GM23338 (cell line): ENCODE results near the gene AOPEP. TPM values are rescaled to one million over a fixed set of nuclear protein-coding genes. Genes with fewer than 3 reads are reported as not detected.

ENCODE experiments used
- ATAC-seq: fragments of 200-7000 bp; cut with Tn5 transposase; 3 replicates; pipeline ENCODE4 v1.9.1; 2020
- DNase-seq: peaks from one replicate; pipeline ENCODE4 v3.0.0-alpha.2; 2015; ENCODE audit warnings: low spot score
- H2AFZ ChIP-seq: fragments of 200-600 bp; sonication (generic); 2 replicates; pipeline ENCODE4 v1.8.0; 2016; ENCODE audit warnings: antibody characterized with exemption, mild to moderate bottlenecking, moderate library complexity
- H3F3A ChIP-seq: fragments of 200-600 bp; sonication (generic); replicated peaks from 2 replicates; pipeline ENCODE4 v1.8.0; 2017; ENCODE audit warnings: antibody characterized with exemption, mixed run types, low read depth
- H3K27ac ChIP-seq: fragments of 200-600 bp; sonication (generic); 2 replicates; pipeline ENCODE4 v1.6.1; 2016; ENCODE audit warnings: low read depth
- H3K27me3 ChIP-seq: fragments of 200-600 bp; sonication (generic); 2 replicates; pipeline ENCODE4 v1.8.0; 2016; ENCODE audit warnings: mild to moderate bottlenecking, mixed run types, moderate library complexity; ENCODE audit not compliant: insufficient read depth
- H3K36me3 ChIP-seq: fragments of 200-600 bp; sonication (generic); 2 replicates; pipeline ENCODE4 v1.8.0; 2016; ENCODE audit warnings: mild to moderate bottlenecking; ENCODE audit not compliant: insufficient read depth
- H3K4me1 ChIP-seq: fragments of 200-600 bp; sonication (generic); 2 replicates; pipeline ENCODE4 v1.8.0; 2016; ENCODE audit warnings: mild to moderate bottlenecking, moderate library complexity; ENCODE audit not compliant: insufficient read depth
- H3K4me2 ChIP-seq: fragments of 200-600 bp; sonication (generic); 2 replicates; pipeline ENCODE4 v1.7.1; 2017; ENCODE audit warnings: mixed run types
- H3K4me3 ChIP-seq: fragments of 200-600 bp; sonication (generic); 2 replicates; pipeline ENCODE4 v1.6.1; 2016; ENCODE audit warnings: mixed run types
- H3K79me2 ChIP-seq: fragments of 200-600 bp; sonication (generic); replicated peaks from 2 replicates; pipeline ENCODE4 v1.8.0; 2017; ENCODE audit warnings: mild to moderate bottlenecking; ENCODE audit not compliant: insufficient read depth
- H3K9me2 ChIP-seq: fragments of 200-600 bp; sonication (generic); 2 replicates; pipeline ENCODE4 v1.8.0; 2017; ENCODE audit not compliant: insufficient read depth
- H4K20me1 ChIP-seq: fragments of 200-600 bp; sonication (generic); replicated peaks from 2 replicates; pipeline ENCODE4 v1.8.0; 2017; ENCODE audit warnings: mild to moderate bottlenecking; ENCODE audit not compliant: insufficient read depth
- H3K27ac Mint-ChIP-seq: 2 replicates; pipeline ENCODE4 v1.8.0; 2020; ENCODE audit warnings: inconsistent platforms, mild to moderate bottlenecking, moderate library complexity, mixed read lengths
- H3K27me3 Mint-ChIP-seq: 3 replicates; pipeline ENCODE4 v1.8.0; 2022; ENCODE audit warnings: low read depth, mild to moderate bottlenecking, moderate library complexity, mixed read lengths, inconsistent platforms; ENCODE audit not compliant: insufficient read depth, poor library complexity
- H3K36me3 Mint-ChIP-seq: 3 replicates; pipeline ENCODE4 v1.8.0; 2021; ENCODE audit warnings: low read depth, mild to moderate bottlenecking, inconsistent platforms, moderate library complexity, mixed read lengths
- H3K4me1 Mint-ChIP-seq: 3 replicates; pipeline ENCODE4 v1.8.0; 2020; ENCODE audit warnings: mild to moderate bottlenecking, inconsistent platforms, mixed read lengths
- H3K4me3 Mint-ChIP-seq: 3 replicates; pipeline ENCODE4 v1.8.0; 2021; ENCODE audit warnings: moderate library complexity, mild to moderate bottlenecking, inconsistent platforms, mixed read lengths
- H3K9me3 Mint-ChIP-seq: 3 replicates; pipeline ENCODE4 v1.8.0; 2020; ENCODE audit warnings: moderate library complexity, mild to moderate bottlenecking, inconsistent platforms, mixed read lengths
- CREB1 ChIP-seq: fragments of 250-450 bp; sonication (Bioruptor Pico); IDR thresholded peaks from 2 replicates; pipeline ENCODE4 v1.5.0; 2020; ENCODE audit warnings: low read depth, mild to moderate bottlenecking, moderate library complexity
- EZH2phosphoT487 ChIP-seq: fragments of 200-600 bp; sonication (generic); IDR thresholded peaks from one replicate; pipeline ENCODE4 v1.8.1; 2018; ENCODE audit warnings: antibody characterized with exemption; ENCODE audit not compliant: unreplicated experiment
- NANOG ChIP-seq: IDR thresholded peaks from 2 replicates; pipeline ENCODE4 v1.6.1; 2016; ENCODE audit warnings: antibody characterized with exemption, borderline replicate concordance
- POLR2AphosphoS5 ChIP-seq: IDR thresholded peaks from 2 replicates; pipeline ENCODE4 v1.6.1; 2016; ENCODE audit warnings: antibody characterized with exemption, low read depth
- STAT1 ChIP-seq: IDR thresholded peaks from one replicate; pipeline ENCODE4 v1.6.1; 2016; ENCODE audit warnings: antibody characterized with exemption; ENCODE audit not compliant: unreplicated experiment
- ZNF114 ChIP-seq: fragments of 250-450 bp; sonication (Bioruptor Pico); IDR thresholded peaks from 2 replicates; pipeline ENCODE4 v1.5.0; 2020; ENCODE audit warnings: mild to moderate bottlenecking, moderate library complexity
- ZNF331 ChIP-seq: fragments of 250-450 bp; sonication (Bioruptor Pico); IDR thresholded peaks from 2 replicates; pipeline ENCODE4 v1.5.0; 2020; ENCODE audit warnings: low read depth, mild to moderate bottlenecking, moderate library complexity
- polyA plus RNA-seq: library from polyadenylated mRNA; unstranded; fragments of >200 nt; fragmentation: Nextera tagmentation; extraction: Ambion mirVana; gene quantifications from 2 replicates; pipeline ENCODE4 v1.2.1, GENCODE V29; 2016
- total RNA-seq: library from RNA; depleted of rRNA; stranded (reverse); fragments of >200 nt; shearing (Covaris generic); gene quantifications from 2 replicates; pipeline ENCODE4 v1.2.3, GENCODE V29; 2014
- TF ChIP-seq, protein P1 (sequence below): IDR thresholded peaks from 2 replicates; pipeline ENCODE4 v1.6.1; 2016; ENCODE audit warnings: antibody characterized with exemption
- TF ChIP-seq, protein P2 (sequence below): fragments of 250-450 bp; sonication (Bioruptor Pico); IDR thresholded peaks from 2 replicates; pipeline ENCODE4 v1.5.0; 2020; ENCODE audit warnings: mild to moderate bottlenecking, moderate library complexity
- TF ChIP-seq, protein P3 (sequence below): IDR thresholded peaks from one replicate; pipeline ENCODE4 v1.6.1; 2018; ENCODE audit warnings: antibody characterized with exemption; ENCODE audit not compliant: unreplicated experiment

Gene AOPEP
- total and polyA plus RNA-seq, 2 experiments from 2014 or later = 7.0 to 16.5 TPM

DNA sequence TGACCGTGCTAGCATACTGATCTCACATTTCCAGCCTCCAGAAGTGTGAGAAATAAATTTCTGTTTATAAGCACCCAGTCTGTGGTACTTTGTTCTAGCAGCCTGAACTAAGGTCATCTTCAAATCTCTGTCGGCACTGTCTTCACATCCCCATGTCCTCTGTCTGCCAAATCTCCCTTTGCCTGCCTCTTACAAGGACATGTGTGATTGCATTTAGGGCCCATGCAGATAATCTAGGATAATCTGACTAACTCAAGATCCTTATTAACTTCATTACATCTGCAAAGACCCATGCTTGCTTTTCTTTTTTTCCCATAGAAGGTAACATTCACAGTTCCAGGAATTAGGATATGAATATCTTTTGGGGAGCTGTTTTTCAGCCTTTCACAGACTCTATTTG, 132.7 kb downstream of the AOPEP start:
- TF ChIP-seq, protein P1, sequence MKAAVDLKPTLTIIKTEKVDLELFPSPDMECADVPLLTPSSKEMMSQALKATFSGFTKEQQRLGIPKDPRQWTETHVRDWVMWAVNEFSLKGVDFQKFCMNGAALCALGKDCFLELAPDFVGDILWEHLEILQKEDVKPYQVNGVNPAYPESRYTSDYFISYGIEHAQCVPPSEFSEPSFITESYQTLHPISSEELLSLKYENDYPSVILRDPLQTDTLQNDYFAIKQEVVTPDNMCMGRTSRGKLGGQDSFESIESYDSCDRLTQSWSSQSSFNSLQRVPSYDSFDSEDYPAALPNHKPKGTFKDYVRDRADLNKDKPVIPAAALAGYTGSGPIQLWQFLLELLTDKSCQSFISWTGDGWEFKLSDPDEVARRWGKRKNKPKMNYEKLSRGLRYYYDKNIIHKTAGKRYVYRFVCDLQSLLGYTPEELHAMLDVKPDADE = no peak
- TF ChIP-seq ZNF331 (CRISPR knock-in tag) = no peak
- TF ChIP-seq, protein P2, sequence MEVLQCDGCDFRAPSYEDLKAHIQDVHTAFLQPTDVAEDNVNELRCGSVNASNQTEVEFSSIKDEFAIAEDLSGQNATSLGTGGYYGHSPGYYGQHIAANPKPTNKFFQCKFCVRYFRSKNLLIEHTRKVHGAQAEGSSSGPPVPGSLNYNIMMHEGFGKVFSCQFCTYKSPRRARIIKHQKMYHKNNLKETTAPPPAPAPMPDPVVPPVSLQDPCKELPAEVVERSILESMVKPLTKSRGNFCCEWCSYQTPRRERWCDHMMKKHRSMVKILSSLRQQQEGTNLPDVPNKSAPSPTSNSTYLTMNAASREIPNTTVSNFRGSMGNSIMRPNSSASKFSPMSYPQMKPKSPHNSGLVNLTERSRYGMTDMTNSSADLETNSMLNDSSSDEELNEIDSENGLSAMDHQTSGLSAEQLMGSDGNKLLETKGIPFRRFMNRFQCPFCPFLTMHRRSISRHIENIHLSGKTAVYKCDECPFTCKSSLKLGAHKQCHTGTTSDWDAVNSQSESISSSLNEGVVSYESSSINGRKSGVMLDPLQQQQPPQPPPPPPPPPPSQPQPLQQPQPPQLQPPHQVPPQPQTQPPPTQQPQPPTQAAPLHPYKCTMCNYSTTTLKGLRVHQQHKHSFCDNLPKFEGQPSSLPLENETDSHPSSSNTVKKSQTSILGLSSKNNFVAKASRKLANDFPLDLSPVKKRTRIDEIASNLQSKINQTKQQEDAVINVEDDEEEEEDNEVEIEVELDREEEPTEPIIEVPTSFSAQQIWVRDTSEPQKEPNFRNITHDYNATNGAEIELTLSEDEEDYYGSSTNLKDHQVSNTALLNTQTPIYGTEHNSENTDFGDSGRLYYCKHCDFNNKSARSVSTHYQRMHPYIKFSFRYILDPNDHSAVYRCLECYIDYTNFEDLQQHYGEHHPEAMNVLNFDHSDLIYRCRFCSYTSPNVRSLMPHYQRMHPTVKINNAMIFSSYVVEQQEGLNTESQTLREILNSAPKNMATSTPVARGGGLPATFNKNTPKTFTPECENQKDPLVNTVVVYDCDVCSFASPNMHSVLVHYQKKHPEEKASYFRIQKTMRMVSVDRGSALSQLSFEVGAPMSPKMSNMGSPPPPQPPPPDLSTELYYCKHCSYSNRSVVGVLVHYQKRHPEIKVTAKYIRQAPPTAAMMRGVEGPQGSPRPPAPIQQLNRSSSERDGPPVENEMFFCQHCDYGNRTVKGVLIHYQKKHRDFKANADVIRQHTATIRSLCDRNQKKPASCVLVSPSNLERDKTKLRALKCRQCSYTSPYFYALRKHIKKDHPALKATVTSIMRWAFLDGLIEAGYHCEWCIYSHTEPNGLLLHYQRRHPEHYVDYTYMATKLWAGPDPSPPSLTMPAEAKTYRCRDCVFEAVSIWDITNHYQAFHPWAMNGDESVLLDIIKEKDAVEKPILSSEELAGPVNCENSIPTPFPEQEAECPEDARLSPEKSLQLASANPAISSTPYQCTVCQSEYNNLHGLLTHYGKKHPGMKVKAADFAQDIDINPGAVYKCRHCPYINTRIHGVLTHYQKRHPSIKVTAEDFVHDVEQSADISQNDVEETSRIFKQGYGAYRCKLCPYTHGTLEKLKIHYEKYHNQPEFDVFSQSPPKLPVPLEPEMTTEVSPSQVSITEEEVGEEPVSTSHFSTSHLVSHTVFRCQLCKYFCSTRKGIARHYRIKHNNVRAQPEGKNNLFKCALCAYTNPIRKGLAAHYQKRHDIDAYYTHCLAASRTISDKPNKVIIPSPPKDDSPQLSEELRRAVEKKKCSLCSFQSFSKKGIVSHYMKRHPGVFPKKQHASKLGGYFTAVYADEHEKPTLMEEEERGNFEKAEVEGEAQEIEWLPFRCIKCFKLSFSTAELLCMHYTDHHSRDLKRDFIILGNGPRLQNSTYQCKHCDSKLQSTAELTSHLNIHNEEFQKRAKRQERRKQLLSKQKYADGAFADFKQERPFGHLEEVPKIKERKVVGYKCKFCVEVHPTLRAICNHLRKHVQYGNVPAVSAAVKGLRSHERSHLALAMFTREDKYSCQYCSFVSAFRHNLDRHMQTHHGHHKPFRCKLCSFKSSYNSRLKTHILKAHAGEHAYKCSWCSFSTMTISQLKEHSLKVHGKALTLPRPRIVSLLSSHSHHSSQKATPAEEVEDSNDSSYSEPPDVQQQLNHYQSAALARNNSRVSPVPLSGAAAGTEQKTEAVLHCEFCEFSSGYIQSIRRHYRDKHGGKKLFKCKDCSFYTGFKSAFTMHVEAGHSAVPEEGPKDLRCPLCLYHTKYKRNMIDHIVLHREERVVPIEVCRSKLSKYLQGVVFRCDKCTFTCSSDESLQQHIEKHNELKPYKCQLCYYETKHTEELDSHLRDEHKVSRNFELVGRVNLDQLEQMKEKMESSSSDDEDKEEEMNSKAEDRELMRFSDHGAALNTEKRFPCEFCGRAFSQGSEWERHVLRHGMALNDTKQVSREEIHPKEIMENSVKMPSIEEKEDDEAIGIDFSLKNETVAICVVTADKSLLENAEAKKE = no peak
- no peaks in the 10 kb centered on the region for H3K27me3 ChIP-seq
- H3K27me3 Mint-ChIP-seq = no peaks in the 10 kb centered on the region
- no peak overlapping the region for H3K4me3 ChIP-seq
- ATAC-seq (no peak), DNase-seq (no peak)
- H3K4me1 Mint-ChIP-seq = no peaks in the 10 kb centered on the region
- no peaks in the 10 kb centered on the region for H3K9me3 Mint-ChIP-seq
- H2AFZ ChIP-seq = no peak overlapping the region
- H3K36me3 ChIP-seq = no peaks in the 10 kb centered on the region
- no peaks in the 10 kb centered on the region; the same call in 1 of the 2 replicates for H4K20me1 ChIP-seq
- H3K4me1 ChIP-seq = no peaks in the 10 kb centered on the region
- H3K4me2 ChIP-seq = no peak overlapping the region
- H3K27ac ChIP-seq = no peak overlapping the region
- peaks cover 4% of the 10 kb centered on the region; the same call in 1 of the 3 replicates for H3K36me3 Mint-ChIP-seq
- no peak overlapping the region for H3K4me3 Mint-ChIP-seq
- H3K9me2 ChIP-seq = 0 out of 2 replicates have a peak, but pooled peaks cover 7% of the 10 kb centered on the region
- H3K79me2 ChIP-seq = no peaks in the 10 kb centered on the region
- H3F3A ChIP-seq = no peaks in the 10 kb centered on the region
- no peak overlapping the region for H3K27ac Mint-ChIP-seq

DNA sequence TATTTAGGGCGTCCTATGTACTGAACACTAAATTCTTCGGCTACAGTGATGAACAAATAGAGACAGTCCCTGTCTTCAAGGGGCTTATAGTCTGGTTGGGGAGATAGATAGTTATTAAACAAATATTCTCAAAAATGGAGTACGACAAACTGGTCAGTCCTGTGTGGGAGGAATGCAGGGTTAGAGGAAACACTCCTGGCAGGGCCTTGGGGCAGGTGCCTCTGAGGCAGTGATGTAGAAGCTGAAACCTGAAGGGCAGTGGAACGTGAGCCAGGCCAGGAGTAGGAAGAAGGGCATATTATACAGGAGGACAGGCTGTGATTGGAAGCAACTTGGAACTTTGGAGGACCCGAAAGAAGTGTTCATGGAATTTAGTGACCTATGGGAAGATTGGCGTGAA, 133.4 kb downstream of the AOPEP start:
- DNase-seq (no peak), ATAC-seq (no peak)
- TF ChIP-seq, protein P3, sequence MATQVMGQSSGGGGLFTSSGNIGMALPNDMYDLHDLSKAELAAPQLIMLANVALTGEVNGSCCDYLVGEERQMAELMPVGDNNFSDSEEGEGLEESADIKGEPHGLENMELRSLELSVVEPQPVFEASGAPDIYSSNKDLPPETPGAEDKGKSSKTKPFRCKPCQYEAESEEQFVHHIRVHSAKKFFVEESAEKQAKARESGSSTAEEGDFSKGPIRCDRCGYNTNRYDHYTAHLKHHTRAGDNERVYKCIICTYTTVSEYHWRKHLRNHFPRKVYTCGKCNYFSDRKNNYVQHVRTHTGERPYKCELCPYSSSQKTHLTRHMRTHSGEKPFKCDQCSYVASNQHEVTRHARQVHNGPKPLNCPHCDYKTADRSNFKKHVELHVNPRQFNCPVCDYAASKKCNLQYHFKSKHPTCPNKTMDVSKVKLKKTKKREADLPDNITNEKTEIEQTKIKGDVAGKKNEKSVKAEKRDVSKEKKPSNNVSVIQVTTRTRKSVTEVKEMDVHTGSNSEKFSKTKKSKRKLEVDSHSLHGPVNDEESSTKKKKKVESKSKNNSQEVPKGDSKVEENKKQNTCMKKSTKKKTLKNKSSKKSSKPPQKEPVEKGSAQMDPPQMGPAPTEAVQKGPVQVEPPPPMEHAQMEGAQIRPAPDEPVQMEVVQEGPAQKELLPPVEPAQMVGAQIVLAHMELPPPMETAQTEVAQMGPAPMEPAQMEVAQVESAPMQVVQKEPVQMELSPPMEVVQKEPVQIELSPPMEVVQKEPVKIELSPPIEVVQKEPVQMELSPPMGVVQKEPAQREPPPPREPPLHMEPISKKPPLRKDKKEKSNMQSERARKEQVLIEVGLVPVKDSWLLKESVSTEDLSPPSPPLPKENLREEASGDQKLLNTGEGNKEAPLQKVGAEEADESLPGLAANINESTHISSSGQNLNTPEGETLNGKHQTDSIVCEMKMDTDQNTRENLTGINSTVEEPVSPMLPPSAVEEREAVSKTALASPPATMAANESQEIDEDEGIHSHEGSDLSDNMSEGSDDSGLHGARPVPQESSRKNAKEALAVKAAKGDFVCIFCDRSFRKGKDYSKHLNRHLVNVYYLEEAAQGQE = no peak
- TF ChIP-seq ZNF331 (CRISPR knock-in tag) (no peak), EZH2phosphoT487 (no peak), ZNF114 (CRISPR knock-in tag) (no peak), CREB1 (CRISPR knock-in tag) (no peak), POLR2AphosphoS5 (no peak), STAT1 (no peak), NANOG (no peak)
- TF ChIP-seq, protein P1 = no peak

More for the DNA sequence above, 133.4 kb downstream of the AOPEP start:
- no peak overlapping the region for H3K4me2 ChIP-seq
- no peaks in the 10 kb centered on the region for H3K4me1 ChIP-seq
- H3K79me2 ChIP-seq = no peaks in the 10 kb centered on the region
- no peak overlapping the region for H3K27ac Mint-ChIP-seq
- H4K20me1 ChIP-seq = no peaks in the 10 kb centered on the region; the same call in 1 of the 2 replicates
- no peaks in the 10 kb centered on the region for H3F3A ChIP-seq
- H3K27ac ChIP-seq = no peak overlapping the region
- H3K9me3 Mint-ChIP-seq = no peaks in the 10 kb centered on the region
- peaks cover 4% of the 10 kb centered on the region; the same call in 1 of the 3 replicates for H3K36me3 Mint-ChIP-seq
- no peak overlapping the region for H2AFZ ChIP-seq
- H3K9me2 ChIP-seq = 0 out of 2 replicates have a peak, but pooled peaks cover 7% of the 10 kb centered on the region
- H3K36me3 ChIP-seq = no peaks in the 10 kb centered on the region
- peaks cover 2% of the 10 kb centered on the region; the same call in 1 of the 3 replicates for H3K4me1 Mint-ChIP-seq
- no peak overlapping the region for H3K4me3 ChIP-seq
- no peaks in the 10 kb centered on the region for H3K27me3 ChIP-seq
- no peaks in the 10 kb centered on the region for H3K27me3 Mint-ChIP-seq
- no peak overlapping the region for H3K4me3 Mint-ChIP-seq
